ENCODE data around the gene LTA. TPM values are rescaled to one million over a fixed set of nuclear protein-coding genes. Genes with fewer than 3 reads are reported as not detected.
"Not testable (repeated sequence)": the region's sequence is repeated elsewhere in the genome, so short reads cannot be mapped to it uniquely, and the experiment has no call there.

Gene LTA
- total RNA-seq, 5 donors from 2014 or later (not counting 1 experiment from before 2014, with no cell fraction given), result 12.5 to 23.9 (median 17.9) TPM

DNA sequence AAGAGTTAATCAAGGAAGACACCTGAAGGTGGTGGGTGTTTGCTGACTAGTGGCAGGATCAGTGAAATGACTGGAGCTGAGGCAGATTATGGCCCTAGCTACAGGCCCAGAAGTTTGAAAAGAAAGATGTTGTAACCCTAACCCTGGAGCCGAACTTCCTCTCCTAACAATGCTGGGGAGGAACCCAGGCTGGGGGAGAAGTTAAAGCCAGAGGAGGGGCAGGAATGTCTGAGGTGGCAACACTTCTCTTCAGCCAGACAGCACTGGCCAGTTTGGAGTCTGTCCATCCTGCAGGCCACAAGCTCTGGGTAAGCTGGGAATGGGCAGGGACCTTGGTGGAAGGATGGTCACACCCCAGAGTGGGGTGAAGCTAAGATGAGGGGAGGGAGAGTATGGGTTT is 13.9 kb downstream of the LTA start, which contains the start of gene LST1:
Gene LST1 (plus strand): TSS at position 270 of the 400 bp plus-strand sequence. CDS start 1,023 bp downstream, outside the sequence.
- H3K27ac ChIP-seq (ENCODE audit: low read length), result peak within 1 kb of the TSS; percentile 86
- no CpG with 5 or more reads among the region's 1 CpG for WGBS (ENCODE audit: insufficient coverage)
- peak within 1 kb of the TSS; percentile 44 to 97 (median 66) for H3K4me3 Mint-ChIP-seq
- no peak for DNase-seq
- H3K27ac Mint-ChIP-seq, result peak within 1 kb of the TSS; percentile 94 to 98
- H3K9me3 Mint-ChIP-seq, result no peaks in the 10 kb centered on the region
- H3K4me3 ChIP-seq (ENCODE audit: control insufficient read depth in 1 of 2, extremely low read depth in 1 of 2, low read length in 1 of 2), result peak within 1 kb of the TSS; percentile 22 to 36
- peaks cover 71 to 81% (median 77%) of the 10 kb centered on the region in 3 donors for H3K4me1 Mint-ChIP-seq
- H3K9me3 ChIP-seq, result no peaks in the 10 kb centered on the region
- POLR2A ChIA-PET, result interaction anchor here (0.6 to 0.8 kb wide), 2 partner anchors 11 to 1374 kb away, joined by 4 to 5 read pairs; partner anchors contain the start of gene TNF (in 1 of the 2)
- H3K27me3 ChIP-seq (replicated peaks in 1 of 2; ENCODE audit: control insufficient read depth in 2 of 2, extremely low read depth in 1 of 2, insufficient read depth in 2 of 2, low read length in 1 of 2), result no peaks in the 10 kb centered on the region
- H3K4me1 ChIP-seq (ENCODE audit: control insufficient read depth in 1 of 2, extremely low read depth in 1 of 2, insufficient read depth in 2 of 2, low read length in 2 of 2), result peaks cover 47 to 83% of the 10 kb centered on the region in 2 experiments
- peaks cover 10% of the 10 kb centered on the region for H3K36me3 Mint-ChIP-seq
- H3K27me3 Mint-ChIP-seq, result no peaks in the 10 kb centered on the region
- no peak for ATAC-seq (replicated peaks in 1 of 4)
- no peaks in the 10 kb centered on the region for H3K36me3 ChIP-seq (ENCODE audit: control insufficient read depth in 2 of 2, extremely low read depth in 1 of 2, insufficient read depth in 1 of 2, low read length in 1 of 2)
- CTCF ChIA-PET, result interaction anchor here in 1 of 2 donors (1.0 to 8.3 kb wide), 6 partner anchors 9 to 35 kb away, joined by 5 to 167 read pairs (median 6); partner anchors contain the start of genes NCR3 and TNF

DNA sequence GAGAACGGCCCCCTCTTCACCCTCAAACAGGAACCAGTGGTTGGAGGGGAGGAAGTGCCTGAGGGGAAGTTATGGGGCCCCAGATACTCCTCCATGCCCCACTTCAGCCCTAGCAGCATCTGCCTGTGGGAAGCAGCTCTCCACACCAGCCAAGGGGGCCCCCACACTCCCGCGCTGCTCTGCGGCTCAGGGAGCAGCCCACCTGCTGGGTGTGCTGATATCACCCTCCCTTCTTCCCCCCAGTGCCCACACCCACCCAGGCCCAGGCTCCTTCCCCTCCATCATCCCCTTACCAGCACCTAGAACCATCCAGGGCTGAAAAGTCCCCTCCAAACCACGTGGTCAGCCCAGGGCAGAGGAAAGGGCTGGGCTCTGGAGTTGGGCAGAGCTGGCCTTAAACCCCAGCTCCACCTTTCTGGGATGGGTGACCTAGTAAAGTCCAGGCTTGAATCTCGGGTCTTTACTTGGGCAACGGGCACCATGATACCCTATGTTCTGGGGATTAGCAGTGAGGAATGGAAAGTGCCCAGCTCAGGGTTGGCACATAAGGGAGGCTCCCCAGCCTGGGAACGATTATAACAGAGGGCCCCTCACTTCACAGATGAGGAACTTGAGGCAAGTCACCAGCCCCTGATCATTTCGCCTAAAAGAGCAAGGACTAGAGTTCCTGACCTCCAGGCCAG is 14.7 kb downstream of the LTA start:
- H3K27ac Mint-ChIP-seq, result peak overlapping the region; percentile 94 to 98
- H3K36me3 Mint-ChIP-seq, result peaks cover 3% of the 10 kb centered on the region
- ChIA-PET CTCF (interaction anchor here (0.5 to 8.3 kb wide), 9 partner anchors 9 to 212 kb away, joined by 3 to 167 read pairs (median 6); partner anchors contain the start of genes NCR3 (in 1 of the 2) and TNF (in 1 of the 2)), POLR2A (interaction anchor here in 1 of 2 donors (0.6 kb wide), 1 partner anchor 1374 kb away, joined by 5 read pairs; no protein-coding TSS in a partner anchor)
- H3K36me3 ChIP-seq (ENCODE audit: control insufficient read depth in 2 of 2, extremely low read depth in 1 of 2, insufficient read depth in 1 of 2, low read length in 1 of 2), result no peaks in the 10 kb centered on the region
- H3K27me3 Mint-ChIP-seq, result no peaks in the 10 kb centered on the region
- peak overlapping the region; percentile 22 to 36 for H3K4me3 ChIP-seq (ENCODE audit: control insufficient read depth in 1 of 2, extremely low read depth in 1 of 2, low read length in 1 of 2)
- ATAC-seq (replicated peaks in 1 of 4), result peak; percentile 35 to 44 (median 40)
- H3K27me3 ChIP-seq (replicated peaks in 1 of 2; ENCODE audit: control insufficient read depth in 2 of 2, extremely low read depth in 1 of 2, insufficient read depth in 2 of 2, low read length in 1 of 2), result no peaks in the 10 kb centered on the region
- WGBS (ENCODE audit: insufficient coverage), result 32% methylated on average over 6 of the region's 9 CpGs
- H3K4me3 Mint-ChIP-seq, result peak overlapping the region; percentile 44 to 97 (median 66)
- H3K9me3 ChIP-seq, result no peaks in the 10 kb centered on the region
- H3K4me1 Mint-ChIP-seq, result peaks cover 67 to 86% (median 79%) of the 10 kb centered on the region in 3 donors
- H3K4me1 ChIP-seq (ENCODE audit: control insufficient read depth in 1 of 2, extremely low read depth in 1 of 2, insufficient read depth in 2 of 2, low read length in 2 of 2), result peaks cover 47 to 82% of the 10 kb centered on the region in 2 experiments
- DNase-seq, result peak in 15 of 35 experiments; percentile 22 to 57 (median 36)
- H3K27ac ChIP-seq (ENCODE audit: low read length), result peak overlapping the region; percentile 86
- H3K9me3 Mint-ChIP-seq, result no peaks in the 10 kb centered on the region

GRCh38 chr6:31587791-31588777 is 16.0 kb downstream of the LTA start:
- Histone ChIP-seq H3K9me3 (no peaks in the 10 kb centered on the region), H3K4me3 (ENCODE audit: control insufficient read depth in 1 of 2, extremely low read depth in 1 of 2, low read length in 1 of 2) (no peak overlapping the region), H3K4me1 (ENCODE audit: control insufficient read depth in 1 of 2, extremely low read depth in 1 of 2, insufficient read depth in 2 of 2, low read length in 2 of 2) (peaks cover 55 to 80% of the 10 kb centered on the region in 2 experiments), H3K27me3 (replicated peaks in 1 of 2; ENCODE audit: control insufficient read depth in 2 of 2, extremely low read depth in 1 of 2, insufficient read depth in 2 of 2, low read length in 1 of 2) (no peaks in the 10 kb centered on the region), H3K27ac (ENCODE audit: low read length) (peak overlapping the region; percentile 86), H3K36me3 (ENCODE audit: control insufficient read depth in 2 of 2, extremely low read depth in 1 of 2, insufficient read depth in 1 of 2, low read length in 1 of 2) (no peaks in the 10 kb centered on the region)
- H3K9me3 Mint-ChIP-seq, result no peaks in the 10 kb centered on the region
- CTCF ChIA-PET, result interaction anchor here (1.1 to 3.0 kb wide), 6 partner anchors 10 to 37 kb away, joined by 3 to 13 read pairs (median 5); partner anchors contain the start of gene TNF (in 1 of the 2)
- no peak for DNase-seq
- H3K27ac Mint-ChIP-seq, result peak overlapping the region; percentile 94 to 98
- POLR2A ChIA-PET, result interaction anchor here (0.6 to 1.3 kb wide), 4 partner anchors 12 to 237 kb away, joined by 3 to 4 read pairs (median 3); partner anchors contain the start of gene TNF (in 1 of the 2)
- peaks cover 67 to 89% (median 83%) of the 10 kb centered on the region in 3 donors for H3K4me1 Mint-ChIP-seq
- H3K4me3 Mint-ChIP-seq, result peak overlapping the region; percentile 47 to 97 (median 60)
- H3K36me3 Mint-ChIP-seq, result no peaks in the 10 kb centered on the region
- 28% methylated on average over 10 of the region's 12 CpGs for WGBS (ENCODE audit: insufficient coverage)
- no peak for ATAC-seq (replicated peaks in 1 of 4)
- H3K27me3 Mint-ChIP-seq, result no peaks in the 10 kb centered on the region

GRCh38 chr6:31588871-31589650 is 17.0 kb downstream of the LTA start:
- H3K4me3 ChIP-seq (ENCODE audit: control insufficient read depth in 1 of 2, extremely low read depth in 1 of 2, low read length in 1 of 2), result peak overlapping the region in 1 of 2 donors; percentile 1
- no peaks in the 10 kb centered on the region for H3K36me3 ChIP-seq (ENCODE audit: control insufficient read depth in 2 of 2, extremely low read depth in 1 of 2, insufficient read depth in 1 of 2, low read length in 1 of 2)
- Mint-ChIP-seq H3K36me3 (no peaks in the 10 kb centered on the region), H3K27me3 (no peaks in the 10 kb centered on the region), H3K9me3 (no peaks in the 10 kb centered on the region), H3K4me1 (peaks cover 70 to 89% (median 80%) of the 10 kb centered on the region in 3 donors), H3K27ac (peak overlapping the region; percentile 90 to 92), H3K4me3 (no peak overlapping the region)
- WGBS (ENCODE audit: insufficient coverage), result 88% methylated on average over 3 of the region's 9 CpGs
- peaks cover 54 to 80% of the 10 kb centered on the region in 2 experiments for H3K4me1 ChIP-seq (ENCODE audit: control insufficient read depth in 1 of 2, extremely low read depth in 1 of 2, insufficient read depth in 2 of 2, low read length in 2 of 2)
- H3K27me3 ChIP-seq (replicated peaks in 1 of 2; ENCODE audit: control insufficient read depth in 2 of 2, extremely low read depth in 1 of 2, insufficient read depth in 2 of 2, low read length in 1 of 2), result no peaks in the 10 kb centered on the region
- ChIA-PET POLR2A (interaction anchor here in 1 of 2 donors (0.8 kb wide), 1 partner anchor 14 kb away, joined by 3 read pairs; the partner anchor contains the start of gene TNF), CTCF (interaction anchor here in 1 of 2 donors (3.0 kb wide), 1 partner anchor 9 kb away, joined by 13 read pairs; no protein-coding TSS in a partner anchor)
- H3K27ac ChIP-seq (ENCODE audit: low read length), result peak overlapping the region; percentile 86
- DNase-seq, result no peak
- no peaks in the 10 kb centered on the region for H3K9me3 ChIP-seq
- no peak for ATAC-seq (replicated peaks in 1 of 4)

GRCh38 chr6:31590691-31591090 is 18.6 kb downstream of the LTA start:
- H3K36me3 ChIP-seq (ENCODE audit: control insufficient read depth in 2 of 2, extremely low read depth in 1 of 2, insufficient read depth in 1 of 2, low read length in 1 of 2); H3K27ac ChIP-seq (ENCODE audit: low read length); DNase-seq; H3K36me3 Mint-ChIP-seq; H3K4me3 ChIP-seq (ENCODE audit: control insufficient read depth in 1 of 2, extremely low read depth in 1 of 2, low read length in 1 of 2); POLR2A ChIA-PET; H3K9me3 Mint-ChIP-seq; H3K4me3 Mint-ChIP-seq; H3K27me3 ChIP-seq (replicated peaks in 1 of 2; ENCODE audit: control insufficient read depth in 2 of 2, extremely low read depth in 1 of 2, insufficient read depth in 2 of 2, low read length in 1 of 2); H3K9me3 ChIP-seq; ATAC-seq (replicated peaks in 1 of 4); H3K27me3 Mint-ChIP-seq: not testable (repeated sequence)
- 75% methylated on average over 5 of the region's 5 CpGs for WGBS (ENCODE audit: insufficient coverage)
- peaks cover 42 to 78% of the 10 kb centered on the region in 2 experiments for H3K4me1 ChIP-seq (ENCODE audit: control insufficient read depth in 1 of 2, extremely low read depth in 1 of 2, insufficient read depth in 2 of 2, low read length in 2 of 2)
- Mint-ChIP-seq H3K4me1 (peaks cover 62 to 80% (median 73%) of the 10 kb centered on the region in 3 donors), H3K27ac (peak overlapping the region; percentile 91 to 93)
- CTCF ChIA-PET, result interaction anchor here in 1 of 2 donors (0.7 kb wide), 1 partner anchor 409 kb away, joined by 3 read pairs; no protein-coding TSS in a partner anchor

Data from T-cell (primary cell).